Measurements from ENCODE around the gene MPL.

DNA sequence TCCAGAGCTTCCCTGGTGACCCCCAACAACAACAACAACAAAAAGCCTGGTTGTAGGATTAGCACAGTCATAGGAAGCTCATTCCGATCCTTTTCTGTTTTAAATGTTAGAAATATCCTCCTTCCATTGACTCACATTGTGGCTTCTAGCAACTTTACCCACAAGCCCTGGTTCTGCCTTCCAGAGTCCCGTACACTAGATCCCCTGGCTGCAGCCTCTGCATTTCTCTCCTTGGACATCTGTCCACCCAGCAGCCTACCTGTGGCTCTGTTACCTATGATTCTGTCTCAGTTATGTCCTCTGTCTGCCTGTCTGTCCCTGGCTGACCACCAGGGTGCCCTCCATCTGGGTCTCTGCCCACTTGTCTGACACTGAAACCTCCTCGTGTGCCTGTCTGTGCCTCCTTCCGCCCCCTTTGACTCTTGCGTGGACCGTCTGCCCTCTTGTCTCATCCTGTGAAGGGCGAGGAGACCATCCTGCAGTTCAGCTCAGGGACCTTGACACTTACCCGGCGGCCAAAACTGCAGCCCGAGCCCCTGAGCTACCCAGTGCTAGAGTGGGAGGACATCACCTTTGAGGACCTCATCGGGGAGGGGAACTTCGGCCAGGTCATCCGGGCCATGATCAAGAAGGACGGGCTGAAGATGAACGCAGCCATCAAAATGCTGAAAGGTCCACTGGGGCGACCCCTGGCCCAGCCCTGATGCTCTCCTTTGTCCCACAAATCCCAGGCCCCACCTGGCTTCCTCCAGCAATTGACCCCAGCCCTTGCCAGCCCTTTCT is 20.7 kb upstream of the MPL start:
- TF ChIP-seq, protein P1, sequence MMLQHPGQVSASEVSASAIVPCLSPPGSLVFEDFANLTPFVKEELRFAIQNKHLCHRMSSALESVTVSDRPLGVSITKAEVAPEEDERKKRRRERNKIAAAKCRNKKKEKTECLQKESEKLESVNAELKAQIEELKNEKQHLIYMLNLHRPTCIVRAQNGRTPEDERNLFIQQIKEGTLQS (IDR thresholded peaks at IDR 0.05; ENCODE audit: insufficient read depth, low read depth, low read length), result no peak
- peak; percentile 2 to 36; a peak in 1 of 4 replicates for TF ChIP-seq RAD21 (IDR thresholded peaks at IDR 0.05 in 1 of 2, conservative IDR thresholded peaks at IDR 0.05 in 1 of 2; ENCODE audit: low read depth in 2 of 2, low read length in 2 of 2)
- TF ChIP-seq, protein P2, sequence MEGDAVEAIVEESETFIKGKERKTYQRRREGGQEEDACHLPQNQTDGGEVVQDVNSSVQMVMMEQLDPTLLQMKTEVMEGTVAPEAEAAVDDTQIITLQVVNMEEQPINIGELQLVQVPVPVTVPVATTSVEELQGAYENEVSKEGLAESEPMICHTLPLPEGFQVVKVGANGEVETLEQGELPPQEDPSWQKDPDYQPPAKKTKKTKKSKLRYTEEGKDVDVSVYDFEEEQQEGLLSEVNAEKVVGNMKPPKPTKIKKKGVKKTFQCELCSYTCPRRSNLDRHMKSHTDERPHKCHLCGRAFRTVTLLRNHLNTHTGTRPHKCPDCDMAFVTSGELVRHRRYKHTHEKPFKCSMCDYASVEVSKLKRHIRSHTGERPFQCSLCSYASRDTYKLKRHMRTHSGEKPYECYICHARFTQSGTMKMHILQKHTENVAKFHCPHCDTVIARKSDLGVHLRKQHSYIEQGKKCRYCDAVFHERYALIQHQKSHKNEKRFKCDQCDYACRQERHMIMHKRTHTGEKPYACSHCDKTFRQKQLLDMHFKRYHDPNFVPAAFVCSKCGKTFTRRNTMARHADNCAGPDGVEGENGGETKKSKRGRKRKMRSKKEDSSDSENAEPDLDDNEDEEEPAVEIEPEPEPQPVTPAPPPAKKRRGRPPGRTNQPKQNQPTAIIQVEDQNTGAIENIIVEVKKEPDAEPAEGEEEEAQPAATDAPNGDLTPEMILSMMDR (IDR thresholded peaks at IDR 0.05; ENCODE audit: control extremely low read depth in 1 of 3, insufficient read depth in 1 of 3, low read depth in 1 of 3, low read length in 3 of 3), result peak; percentile 14 to 52 (median 38); a peak in 2 of 4 replicates
- TF ChIP-seq CEBPB (IDR thresholded peaks at IDR 0.05; ENCODE audit: low read depth, low read length), result no peak
- TF ChIP-seq GABPA (IDR thresholded peaks at IDR 0.05; ENCODE audit: borderline replicate concordance, insufficient read depth, low read length), result no peak
- no peak for TF ChIP-seq POLR2AphosphoS5 (IDR thresholded peaks at IDR 0.05; ENCODE audit: low read depth, low read length)
- no peak for TF ChIP-seq PHF8 (conservative IDR thresholded peaks at IDR 0.05; ENCODE audit: low read depth, low read length)
- TF ChIP-seq POLR2A (IDR thresholded peaks at IDR 0.05; ENCODE audit: control extremely low read depth in 1 of 2, low read depth in 2 of 2, low read length in 2 of 2), result no peak
- TF ChIP-seq ZNF274 (IDR thresholded peaks at IDR 0.05; ENCODE audit: borderline replicate concordance, extremely low read depth, low read length), result no peak
- TF ChIP-seq SP2 (IDR thresholded peaks at IDR 0.05; ENCODE audit: low read length), result no peak
- TF ChIP-seq JUND (IDR thresholded peaks at IDR 0.05; ENCODE audit: low read length), result no peak
- no peak for TF ChIP-seq CTBP2 (IDR thresholded peaks at IDR 0.05; ENCODE audit: borderline replicate concordance, insufficient read depth, insufficient read length, low read length)
- no peak for TF ChIP-seq EZH2 (IDR thresholded peaks at IDR 0.05; ENCODE audit: low read depth, low read length, severe bottlenecking)
